ENCODE results near the gene ABL2. TPM values are rescaled to one million over a fixed set of nuclear protein-coding genes. Genes with fewer than 3 reads are reported as not detected.

The ABL2 gene
- total RNA-seq, 3 donors from 2014 or later = 14.8 to 22.2 (median 18.6) TPM

DNA sequence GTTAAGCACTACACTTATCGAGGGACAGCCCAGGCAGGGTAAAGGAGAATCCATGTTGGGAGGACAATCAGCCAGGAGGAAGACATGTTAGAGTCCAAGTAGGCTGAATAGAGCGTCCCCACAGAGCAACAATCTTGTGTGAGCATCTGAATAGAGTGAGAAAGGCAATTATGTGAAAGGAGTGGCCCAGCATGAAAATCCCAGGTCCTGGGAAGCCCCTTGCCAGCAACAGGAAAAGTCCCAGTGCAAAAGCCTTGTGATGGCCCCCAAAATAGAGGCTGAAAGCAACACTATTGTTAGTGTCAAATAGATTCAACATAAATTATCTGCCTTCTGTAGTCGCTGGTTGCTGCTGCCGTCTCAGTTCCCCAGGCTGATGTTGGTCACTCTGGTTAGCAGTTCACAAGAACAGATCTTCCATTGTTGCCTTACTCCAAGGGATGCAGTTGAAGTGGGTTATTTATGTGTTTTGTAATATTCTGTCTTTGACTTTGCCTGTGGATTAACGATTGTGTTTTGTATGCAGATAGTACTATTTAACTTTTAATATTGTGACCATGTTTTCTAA lies 12.1 kb upstream of the ABL2 start:
- no peak for DNase-seq
- intact Hi-C loops (cut with DNase I, micrococcal nuclease) = no loop called here

GRCh38 chr1:179237222-179237621 lies 7.7 kb upstream of the ABL2 start:
- H3K4me1 ChIP-seq (ENCODE audit: low read depth) = no peaks in the 10 kb centered on the region
- intact Hi-C loops (cut with DNase I, micrococcal nuclease) = no loop called here
- ATAC-seq (no peak), DNase-seq (no peak)
- H3K4me3 ChIP-seq = no peak overlapping the region
- no peaks in the 10 kb centered on the region for H3K9me3 ChIP-seq
- TF ChIP-seq, protein P1, sequence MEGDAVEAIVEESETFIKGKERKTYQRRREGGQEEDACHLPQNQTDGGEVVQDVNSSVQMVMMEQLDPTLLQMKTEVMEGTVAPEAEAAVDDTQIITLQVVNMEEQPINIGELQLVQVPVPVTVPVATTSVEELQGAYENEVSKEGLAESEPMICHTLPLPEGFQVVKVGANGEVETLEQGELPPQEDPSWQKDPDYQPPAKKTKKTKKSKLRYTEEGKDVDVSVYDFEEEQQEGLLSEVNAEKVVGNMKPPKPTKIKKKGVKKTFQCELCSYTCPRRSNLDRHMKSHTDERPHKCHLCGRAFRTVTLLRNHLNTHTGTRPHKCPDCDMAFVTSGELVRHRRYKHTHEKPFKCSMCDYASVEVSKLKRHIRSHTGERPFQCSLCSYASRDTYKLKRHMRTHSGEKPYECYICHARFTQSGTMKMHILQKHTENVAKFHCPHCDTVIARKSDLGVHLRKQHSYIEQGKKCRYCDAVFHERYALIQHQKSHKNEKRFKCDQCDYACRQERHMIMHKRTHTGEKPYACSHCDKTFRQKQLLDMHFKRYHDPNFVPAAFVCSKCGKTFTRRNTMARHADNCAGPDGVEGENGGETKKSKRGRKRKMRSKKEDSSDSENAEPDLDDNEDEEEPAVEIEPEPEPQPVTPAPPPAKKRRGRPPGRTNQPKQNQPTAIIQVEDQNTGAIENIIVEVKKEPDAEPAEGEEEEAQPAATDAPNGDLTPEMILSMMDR (IDR thresholded peaks at IDR 0.05) = no peak
- H3K36me3 ChIP-seq (ENCODE audit: low read depth) = no peaks in the 10 kb centered on the region

More for the DNA sequence above, 12.1 kb upstream of the ABL2 start:
- no peak for ATAC-seq
- Histone ChIP-seq H3K4me1 (ENCODE audit: low read depth) (no peaks in the 10 kb centered on the region), H3K36me3 (ENCODE audit: low read depth) (no peaks in the 10 kb centered on the region), H3K9me3 (no peaks in the 10 kb centered on the region), H3K4me3 (no peak overlapping the region)
- TF ChIP-seq, protein P1 (IDR thresholded peaks at IDR 0.05) = no peak

- TF ChIP-seq, protein P1 (IDR thresholded peaks at IDR 0.05) = no peak
- ATAC-seq = no peak
- Histone ChIP-seq H3K9me3 (no peaks in the 10 kb centered on the region), H3K4me1 (ENCODE audit: low read depth) (peaks cover 13% of the 10 kb centered on the region), H3K4me3 (no peak overlapping the region), H3K36me3 (ENCODE audit: low read depth) (no peaks in the 10 kb centered on the region)
- no peak for DNase-seq
- intact Hi-C loops (cut with DNase I, micrococcal nuclease) = no loop called here
These were observed 5.4 kb upstream of the ABL2 start for GRCh38 chr1:179234863-179235262.

DNA sequence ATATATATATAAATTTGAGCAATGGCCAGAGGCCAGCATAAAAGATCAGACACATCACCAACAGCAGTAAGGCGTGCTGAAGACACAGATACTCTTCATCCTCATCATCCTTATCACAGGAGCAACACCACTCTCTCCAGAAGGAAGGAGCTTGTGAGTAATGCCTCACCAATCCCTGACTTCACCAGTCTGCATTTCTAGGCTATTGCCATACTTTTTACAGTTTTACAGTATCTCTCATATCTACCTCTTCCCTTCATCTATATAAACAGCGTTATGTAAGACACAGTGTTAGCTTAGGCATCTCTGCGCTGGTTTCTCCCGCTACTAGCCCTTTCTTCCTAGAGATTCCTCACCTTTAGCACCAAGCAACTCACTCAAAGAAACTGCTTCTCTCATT lies 2.4 kb upstream of the ABL2 start:
- DNase-seq (no peak), ATAC-seq (no peak)
- intact Hi-C loops (cut with DNase I, micrococcal nuclease) = no loop called here
- Histone ChIP-seq H3K4me3 (no peak overlapping the region), H3K4me1 (ENCODE audit: low read depth) (peaks cover 23% of the 10 kb centered on the region), H3K9me3 (no peaks in the 10 kb centered on the region), H3K36me3 (ENCODE audit: low read depth) (no peaks in the 10 kb centered on the region)
- TF ChIP-seq, protein P1 (IDR thresholded peaks at IDR 0.05) = no peak

GRCh38 chr1:179230721-179231120 lies 1.2 kb upstream of the ABL2 start:
- DNase-seq (peak in 1 of 3 donors; percentile 56), ATAC-seq (peak; percentile 65)
- intact Hi-C loops (cut with DNase I, micrococcal nuclease) = no loop called here
- Histone ChIP-seq H3K4me3 (no peak overlapping the region), H3K36me3 (ENCODE audit: low read depth) (no peaks in the 10 kb centered on the region), H3K9me3 (no peaks in the 10 kb centered on the region), H3K4me1 (ENCODE audit: low read depth) (peaks cover 23% of the 10 kb centered on the region)
- TF ChIP-seq, protein P1 (IDR thresholded peaks at IDR 0.05) = no peak

DNA sequence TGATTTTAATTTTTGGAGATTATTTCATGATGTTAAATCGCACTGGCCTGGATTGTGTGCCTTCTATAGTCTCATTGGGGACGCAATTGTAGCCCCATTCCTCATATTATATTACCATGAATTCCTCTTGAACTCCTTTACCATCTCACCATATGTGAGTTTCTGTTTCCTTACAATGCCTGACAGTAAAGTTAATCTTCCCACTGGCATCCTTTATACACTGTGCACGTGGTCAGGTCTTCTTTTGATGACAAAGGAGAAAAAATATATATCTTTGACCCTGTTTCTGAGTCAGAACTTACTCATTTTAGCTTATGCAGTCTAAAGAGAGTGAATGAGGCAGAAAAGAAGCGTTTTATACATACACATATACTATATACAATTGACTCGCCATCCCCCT lies 774 bp upstream of the ABL2 start:
- no peaks in the 10 kb centered on the region for H3K9me3 ChIP-seq
- H3K4me3 ChIP-seq = no peak overlapping the region
- intact Hi-C loops (cut with DNase I, micrococcal nuclease) = no loop called here
- H3K36me3 ChIP-seq (ENCODE audit: low read depth) = no peaks in the 10 kb centered on the region
- TF ChIP-seq, protein P1 (IDR thresholded peaks at IDR 0.05) = no peak
- DNase-seq (no peak), ATAC-seq (peak; percentile 11)
- H3K4me1 ChIP-seq (ENCODE audit: low read depth) = peaks cover 23% of the 10 kb centered on the region
